HuH-7.5 (cell line): ENCODE data around the gene CHM.

ENCODE experiments used
- DNase-seq: peaks from one replicate; pipeline ENCODE4 v3.0.0; 2011; ENCODE audit warnings: low spot score

The CHM gene

GRCh38 chrX:85907316-85907715 is 140.0 kb downstream of the CHM start:
- no peak for DNase-seq

- no peak for DNase-seq
Observed at GRCh38 chrX:85906399-85906798, 141.0 kb downstream of the CHM start.

DNA sequence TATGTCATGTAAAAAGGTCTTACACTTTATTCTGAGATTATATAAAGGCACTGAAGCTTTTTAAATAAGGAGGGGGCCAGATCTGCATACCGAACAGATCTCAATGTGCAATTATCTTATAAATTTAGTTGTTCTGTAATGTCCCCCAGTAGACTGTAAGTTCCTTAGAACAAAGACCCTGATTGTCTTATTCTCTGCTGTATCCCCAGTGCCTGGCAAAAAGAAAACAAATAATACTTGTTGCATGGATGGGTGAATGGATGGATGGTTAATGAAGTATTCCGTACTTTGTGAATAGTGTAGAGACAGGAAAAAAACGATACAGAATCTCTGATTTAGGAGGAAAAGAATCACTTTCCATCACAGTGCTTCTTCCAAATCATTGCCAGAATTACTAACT is 141.5 kb downstream of the CHM start:
- DNase-seq = no peak

DNA sequence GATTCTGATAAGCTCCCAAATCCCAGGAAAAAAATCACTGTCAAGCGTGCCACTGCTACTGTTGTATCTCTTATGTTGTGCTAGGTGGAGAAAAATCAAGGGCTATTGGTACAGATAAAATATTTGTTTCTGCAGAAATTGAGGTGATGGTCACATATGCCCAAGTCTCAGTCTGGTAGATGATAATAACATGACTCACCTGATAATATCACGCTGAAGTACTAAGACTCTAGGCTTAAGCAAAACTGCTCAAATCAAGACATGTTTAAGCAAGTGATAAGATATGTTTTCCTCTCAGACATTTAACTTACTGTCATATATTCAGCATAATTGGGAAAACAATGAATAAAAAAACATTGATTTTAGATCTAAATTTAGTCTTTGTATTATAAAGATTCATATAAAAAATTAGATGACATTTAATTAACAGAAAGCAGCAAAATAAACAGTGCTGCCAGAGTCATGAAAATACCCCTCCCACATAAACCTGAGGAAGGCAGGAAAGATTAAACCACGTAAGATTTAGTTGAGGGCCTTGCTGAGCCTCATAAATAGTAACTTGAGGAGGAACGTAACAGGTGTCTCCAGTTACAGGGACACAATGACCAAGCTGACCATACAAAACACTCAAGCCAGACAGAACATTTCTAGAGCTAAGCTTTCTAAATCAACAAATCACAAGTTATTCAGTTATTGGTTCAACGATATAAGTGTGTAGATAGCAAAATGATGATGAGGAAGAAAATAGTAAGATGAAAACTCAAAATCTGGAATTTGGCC is 143.5 kb downstream of the CHM start:
- no peak for DNase-seq

GRCh38 chrX:85897362-85898126 is 149.8 kb downstream of the CHM start:
- no peak for DNase-seq

DNA sequence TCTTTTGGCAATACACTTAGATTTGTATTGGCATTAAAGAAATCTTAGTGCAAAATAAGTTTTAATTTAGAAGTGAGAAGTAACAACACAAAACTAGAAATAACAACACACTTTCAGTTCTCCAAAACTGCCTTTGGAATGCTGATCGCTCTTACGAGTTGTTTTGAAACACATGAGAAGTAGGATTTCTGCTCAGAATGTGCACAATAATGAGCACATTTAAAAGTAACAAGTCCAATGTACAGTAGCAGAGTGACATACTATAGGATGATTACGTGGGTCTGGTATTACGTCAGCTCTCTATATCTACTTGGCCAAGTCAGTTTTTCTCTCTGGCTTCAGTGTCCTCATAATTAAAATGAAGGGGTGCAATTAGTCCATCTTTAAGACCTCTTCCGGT is 164.8 kb downstream of the CHM start:
- no peak for DNase-seq

GRCh38 chrX:85870585-85870984 is 176.8 kb downstream of the CHM start:
- DNase-seq = no peak

DNA sequence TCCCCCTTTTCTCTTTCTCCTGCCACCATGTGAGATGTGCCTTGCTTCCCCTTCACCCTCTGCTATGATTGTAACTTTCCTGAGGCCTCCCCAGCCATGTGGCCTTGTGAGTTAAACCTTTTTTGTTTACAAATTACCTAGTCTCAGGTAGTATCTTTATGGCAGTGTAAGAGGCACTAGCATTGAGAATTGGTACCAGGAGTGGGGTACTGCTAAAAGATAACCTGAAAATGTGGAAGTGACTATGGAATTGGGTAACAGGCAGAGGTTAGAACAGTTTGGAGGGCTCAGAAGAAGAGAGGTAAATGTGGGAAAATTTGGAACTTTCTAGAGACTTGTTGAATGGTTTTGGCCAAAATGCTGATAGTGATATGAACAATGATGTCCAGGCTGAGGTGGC is 182.0 kb downstream of the CHM start:
- no peak for DNase-seq

DNA sequence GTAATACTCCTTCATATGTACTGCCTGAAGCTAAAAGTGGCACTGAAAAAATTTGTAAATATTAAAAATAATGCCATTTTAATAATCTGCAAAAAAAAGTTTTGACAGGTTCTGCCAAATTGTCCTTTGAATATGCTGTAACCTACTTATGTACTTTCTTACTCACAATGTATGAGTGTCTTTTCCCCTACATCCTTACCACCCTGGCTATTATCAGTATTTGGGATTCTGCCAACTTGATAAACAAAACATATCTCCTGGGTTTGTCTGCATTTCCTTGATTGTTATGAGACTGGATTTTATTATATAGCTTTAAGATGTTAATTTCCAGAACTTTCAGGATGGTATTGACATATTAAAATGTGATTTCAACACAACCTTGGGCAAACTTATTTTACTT is 187.9 kb downstream of the CHM start:
- DNase-seq = no peak

- DNase-seq = no peak
Observed at GRCh38 chrX:85851418-85851817, 195.9 kb downstream of the CHM start.

DNA sequence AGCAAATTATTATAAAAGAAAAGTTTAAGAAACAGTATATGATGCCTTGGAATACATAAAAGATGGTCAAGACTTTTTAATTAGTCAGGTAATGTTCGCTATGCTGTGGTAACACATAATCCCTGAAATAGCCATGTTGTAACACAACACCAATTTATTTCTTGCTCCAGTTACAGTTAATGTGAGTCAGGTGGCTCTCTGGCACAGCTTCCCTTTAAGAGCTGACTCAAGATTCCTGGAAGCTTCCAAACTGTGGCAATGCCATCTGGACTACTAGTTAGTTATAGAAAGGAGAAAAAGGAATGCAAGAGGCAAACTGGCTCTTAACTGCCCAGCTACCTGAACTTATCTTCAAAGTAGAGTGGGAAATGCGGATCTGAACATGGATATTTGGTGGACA is 210.5 kb downstream of the CHM start:
- DNase-seq = no peak

- no peak for DNase-seq
Observed at GRCh38 chrX:85828771-85829170, 218.6 kb downstream of the CHM start.

GRCh38 chrX:85815203-85815751 is 232.1 kb downstream of the CHM start:
- no peak for DNase-seq
